HuH-7.5 (cell line): ENCODE results near the gene TCP1.
"Not testable (repeated sequence)": the region's sequence is repeated elsewhere in the genome, so short reads cannot be mapped to it uniquely, and the experiment has no call there.

Source experiments
- DNase-seq: peaks from one replicate; pipeline ENCODE4 v3.0.0; 2011; ENCODE audit warnings: low spot score

Gene TCP1

DNA sequence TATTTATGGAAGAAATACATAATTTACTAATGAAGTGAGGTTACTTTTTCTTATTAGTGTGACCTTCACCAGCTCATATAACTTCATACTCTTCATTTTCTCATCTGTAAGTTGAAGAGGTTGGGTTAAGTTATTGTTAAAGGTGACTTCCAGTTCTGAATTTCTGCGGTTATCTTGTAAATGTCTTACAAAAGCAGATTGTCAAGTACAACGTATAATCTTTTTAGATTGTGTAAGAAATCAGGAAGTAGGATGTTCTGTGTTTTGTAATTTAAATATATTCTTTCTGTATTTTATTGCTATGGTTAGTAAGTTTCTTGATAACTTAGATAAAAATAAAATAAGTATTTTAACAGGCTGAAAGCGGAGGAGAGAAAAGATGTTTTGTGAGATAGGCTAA is 50.1 kb downstream of the TCP1 start:
- no peak for DNase-seq

DNA sequence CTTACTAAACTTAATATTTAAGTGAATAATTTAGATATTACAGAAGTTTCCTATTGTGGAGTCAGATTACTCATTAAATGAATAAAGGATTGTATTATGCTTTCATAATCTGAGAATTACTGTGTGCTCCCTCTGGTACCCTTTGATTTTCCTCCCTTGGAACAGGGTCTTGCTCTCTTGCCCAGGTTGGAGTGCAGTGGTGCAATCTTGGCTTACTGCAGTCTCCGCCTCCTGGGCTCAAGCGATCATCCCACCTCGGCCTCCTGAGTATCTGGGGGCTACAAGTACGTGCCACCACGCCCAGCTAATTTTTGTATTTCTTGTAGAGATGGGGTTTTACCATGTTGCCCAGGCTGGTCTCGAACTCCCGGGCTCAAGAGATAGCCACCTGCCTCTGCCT is 52.5 kb downstream of the TCP1 start:
- no peak for DNase-seq

DNA sequence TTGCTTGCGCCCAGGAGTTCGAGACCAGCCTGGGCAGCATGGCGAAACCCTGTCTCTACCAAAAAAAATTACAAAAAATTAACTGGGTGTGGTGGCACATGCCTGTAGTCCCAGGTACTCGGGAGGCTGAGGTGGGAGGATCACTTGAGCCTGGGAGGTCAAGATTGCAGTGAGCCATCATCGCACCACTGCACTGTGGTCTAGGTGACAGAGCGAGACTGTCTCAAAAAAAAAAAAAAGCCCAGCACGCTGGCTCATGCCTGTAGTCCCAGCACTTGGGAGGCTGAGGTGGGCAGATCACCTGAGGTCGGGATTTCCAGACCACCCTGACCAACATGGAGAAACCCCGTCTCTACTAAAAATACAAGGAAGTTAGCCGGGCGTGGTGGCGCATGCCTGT is 56.0 kb downstream of the TCP1 start:
- not testable (repeated sequence) for DNase-seq

DNA sequence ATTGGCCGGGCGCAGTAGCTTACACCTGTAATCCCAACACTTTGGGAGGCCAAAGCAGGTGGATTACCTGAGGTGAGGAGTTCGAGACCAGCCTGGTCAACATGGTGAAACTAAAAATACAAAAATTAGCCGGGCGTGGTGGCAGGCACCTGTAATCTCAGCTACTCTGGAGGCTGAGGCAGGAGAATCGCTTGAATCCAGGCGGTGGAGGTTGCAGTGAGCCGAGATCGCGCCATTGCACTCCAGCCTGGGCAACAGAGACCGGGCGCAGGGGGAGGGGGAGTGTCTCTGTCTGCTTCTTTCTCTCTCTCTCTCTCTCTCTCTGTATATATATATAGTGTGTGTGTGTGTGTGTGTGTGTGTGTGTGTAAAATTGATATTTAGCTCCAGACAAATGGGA is 56.9 kb downstream of the TCP1 start:
- not testable (repeated sequence) for DNase-seq

DNA sequence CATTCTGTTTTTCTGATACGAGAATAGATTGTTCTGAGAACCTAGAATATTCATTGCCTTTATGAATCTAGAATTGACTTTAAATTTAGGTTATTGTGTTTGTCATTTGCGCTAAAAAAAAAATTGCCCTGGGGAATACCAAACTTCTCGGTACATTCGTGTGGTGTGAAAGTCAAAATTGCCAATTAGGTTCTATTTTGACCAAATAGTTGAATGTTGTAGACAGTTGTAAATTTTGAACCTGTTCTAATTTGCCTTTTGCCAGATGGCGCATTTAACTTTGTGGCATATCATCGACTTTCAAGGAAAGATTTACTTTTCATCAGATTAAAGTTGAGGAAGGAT is 59.1 kb downstream of the TCP1 start:
- no peak for DNase-seq

DNA sequence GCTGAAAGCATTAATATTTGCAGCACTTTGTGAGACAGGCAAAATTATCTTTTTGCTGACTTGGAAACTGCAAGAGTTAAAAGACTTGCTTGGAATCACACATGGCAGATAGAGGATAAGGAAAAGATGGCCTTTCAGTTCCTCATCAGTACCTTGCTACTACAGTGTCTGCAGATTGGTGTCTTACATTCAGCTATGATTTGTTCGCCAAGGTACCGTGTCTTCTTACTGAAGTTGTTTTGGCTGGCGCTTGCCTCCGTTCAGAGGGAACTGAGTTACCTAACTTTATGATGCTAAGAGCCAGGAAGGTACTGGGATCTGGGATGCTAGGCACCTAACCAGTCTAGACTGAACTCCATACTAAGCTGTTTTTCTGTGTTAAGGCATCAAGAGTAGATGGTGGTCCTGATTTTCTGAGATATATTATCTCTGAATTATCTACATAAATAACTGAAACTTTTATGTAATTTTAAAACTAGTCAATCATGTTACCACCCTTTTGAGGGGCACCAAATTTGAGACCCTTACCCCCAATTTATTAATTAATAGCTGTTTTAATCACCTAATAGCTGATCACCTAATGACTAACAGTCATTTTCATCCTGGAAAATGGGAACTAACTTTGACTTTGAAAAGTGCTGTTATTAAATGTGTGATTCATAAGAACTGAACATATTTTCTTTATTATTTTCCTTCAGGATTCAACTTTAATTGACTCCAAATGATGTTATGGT is 59.6 kb downstream of the TCP1 start:
- no peak for DNase-seq

DNA sequence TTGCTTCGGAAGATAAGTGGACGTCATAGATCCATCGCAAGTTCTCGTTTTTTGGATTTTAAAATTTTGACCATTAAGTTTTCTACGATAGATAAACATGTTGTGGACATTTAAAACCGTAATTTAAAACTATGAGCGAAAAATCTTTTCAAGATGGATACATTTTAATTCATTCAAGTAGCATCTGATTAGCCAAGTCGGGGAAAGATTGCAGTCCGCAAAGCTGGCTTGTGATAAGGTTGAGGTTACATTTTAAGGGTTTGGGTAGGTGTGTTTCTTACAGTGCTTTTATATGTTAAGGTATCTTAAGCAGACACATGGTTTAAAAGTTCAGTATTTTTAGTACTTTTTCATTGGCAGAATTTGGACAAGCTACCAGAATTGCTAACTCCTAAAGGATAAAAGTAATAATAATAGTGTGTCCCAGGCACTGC is 60.9 kb downstream of the TCP1 start:
- DNase-seq: no peak
